ENCODE results near the gene PLEKHM3. TPM values are rescaled to one million over a fixed set of nuclear protein-coding genes. Genes with fewer than 3 reads are reported as not detected.

Gene PLEKHM3
- total and polyA plus RNA-seq, 12 donors: 9.5 to 39.6 (median 21.7) TPM

DNA sequence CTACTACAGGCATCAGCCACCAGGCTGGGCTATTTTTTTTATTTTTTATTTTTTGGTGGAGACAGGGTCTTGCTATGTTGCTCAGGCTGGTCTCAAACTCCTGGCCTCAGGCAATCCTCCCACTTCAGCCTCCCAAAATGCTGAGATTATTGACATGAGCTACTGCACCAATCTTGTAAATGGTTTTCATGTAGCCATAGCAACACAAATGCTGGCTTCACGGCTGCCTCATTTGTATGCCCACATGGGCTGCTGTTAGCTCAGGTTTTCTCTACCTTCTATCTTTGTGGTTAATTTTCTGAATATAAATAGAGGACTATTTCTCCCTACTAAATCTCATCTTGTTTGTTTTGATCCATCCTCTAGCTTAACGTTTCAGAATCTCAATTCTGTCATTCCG, 58.2 kb downstream of the PLEKHM3 start:
- no peak overlapping the region for H3K4me3 ChIP-seq

DNA sequence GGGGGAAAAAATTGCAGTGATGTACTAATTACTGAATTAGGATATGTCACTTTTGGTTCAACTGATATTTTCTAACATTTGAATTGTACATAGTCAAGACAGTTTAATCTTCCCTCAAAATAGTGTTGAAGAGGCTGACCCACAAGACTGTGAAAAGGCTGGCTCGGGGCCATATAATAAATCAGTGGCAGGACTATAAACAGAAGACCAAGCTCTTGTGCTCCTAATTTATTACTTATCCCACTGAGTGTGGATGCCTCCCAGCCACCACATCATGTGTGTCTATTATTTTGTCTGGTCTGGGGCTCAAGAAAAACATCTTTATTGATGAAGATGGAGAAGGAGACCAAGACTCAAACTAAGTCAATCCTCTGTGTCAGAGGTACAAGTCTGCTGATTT, 64.4 kb downstream of the PLEKHM3 start:
- intact Hi-C loops (cut with DNase I): no loop called here
- Histone ChIP-seq H3K4me3 (no peak overlapping the region), H3K9me3 (replicated peaks in 1 of 3) (no peaks in the 10 kb centered on the region), H3K4me1 (replicated peaks in 1 of 2) (peaks cover 0 to 16% of the 10 kb centered on the region in 2 donors), H3K27me3 (no peaks in the 10 kb centered on the region), H3K36me3 (replicated peaks in 1 of 2) (no peaks in the 10 kb centered on the region), H3K27ac (peak overlapping the region in 2 of 5 donors; percentile 3 to 48)
- DNase-seq: peak in 3 of 7 donors; percentile 26 to 60 (median 32)
- TF ChIP-seq, protein P1, sequence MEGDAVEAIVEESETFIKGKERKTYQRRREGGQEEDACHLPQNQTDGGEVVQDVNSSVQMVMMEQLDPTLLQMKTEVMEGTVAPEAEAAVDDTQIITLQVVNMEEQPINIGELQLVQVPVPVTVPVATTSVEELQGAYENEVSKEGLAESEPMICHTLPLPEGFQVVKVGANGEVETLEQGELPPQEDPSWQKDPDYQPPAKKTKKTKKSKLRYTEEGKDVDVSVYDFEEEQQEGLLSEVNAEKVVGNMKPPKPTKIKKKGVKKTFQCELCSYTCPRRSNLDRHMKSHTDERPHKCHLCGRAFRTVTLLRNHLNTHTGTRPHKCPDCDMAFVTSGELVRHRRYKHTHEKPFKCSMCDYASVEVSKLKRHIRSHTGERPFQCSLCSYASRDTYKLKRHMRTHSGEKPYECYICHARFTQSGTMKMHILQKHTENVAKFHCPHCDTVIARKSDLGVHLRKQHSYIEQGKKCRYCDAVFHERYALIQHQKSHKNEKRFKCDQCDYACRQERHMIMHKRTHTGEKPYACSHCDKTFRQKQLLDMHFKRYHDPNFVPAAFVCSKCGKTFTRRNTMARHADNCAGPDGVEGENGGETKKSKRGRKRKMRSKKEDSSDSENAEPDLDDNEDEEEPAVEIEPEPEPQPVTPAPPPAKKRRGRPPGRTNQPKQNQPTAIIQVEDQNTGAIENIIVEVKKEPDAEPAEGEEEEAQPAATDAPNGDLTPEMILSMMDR (IDR thresholded peaks at IDR 0.05): no peak
- TF ChIP-seq POLR2A (IDR thresholded peaks at IDR 0.05): no peak
- WGBS, 4 donors: 64 to 84% (median 69%) methylated on average over 1 of the region's 1 CpG

More for the DNA sequence above, 58.2 kb downstream of the PLEKHM3 start:
- DNase-seq: no peak
- Histone ChIP-seq H3K4me1 (replicated peaks in 1 of 2) (peaks cover 0 to 20% of the 10 kb centered on the region in 2 donors), H3K27me3 (no peaks in the 10 kb centered on the region), H3K27ac (no peak overlapping the region), H3K9me3 (replicated peaks in 1 of 3) (no peaks in the 10 kb centered on the region), H3K36me3 (replicated peaks in 1 of 2) (no peaks in the 10 kb centered on the region)
- intact Hi-C loops (cut with DNase I): no loop called here
- WGBS, 4 donors: 84 to 90% (median 87%) methylated on average over 3 of the region's 3 CpGs
- no peak for TF ChIP-seq POLR2A (IDR thresholded peaks at IDR 0.05)
- TF ChIP-seq, protein P1 (IDR thresholded peaks at IDR 0.05): no peak

DNA sequence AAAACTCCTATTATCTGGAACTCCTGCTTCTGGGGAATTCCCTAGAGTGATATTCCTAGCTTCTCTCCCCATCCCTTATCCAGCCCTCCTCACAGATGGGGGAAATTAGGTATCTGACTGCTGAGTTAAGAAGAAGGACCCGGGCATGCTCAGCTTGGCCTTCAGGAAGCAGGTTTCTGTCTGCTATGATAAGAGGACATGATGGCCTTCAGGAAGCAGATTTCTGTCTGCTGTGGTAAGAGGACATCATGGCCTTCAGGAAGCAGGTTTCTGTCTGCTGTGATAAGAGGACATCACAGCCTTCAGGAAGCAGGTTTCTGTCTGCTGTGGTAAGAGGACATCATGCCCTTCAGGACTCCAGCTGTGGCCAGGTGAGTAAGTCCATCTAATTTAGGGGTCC, 65.2 kb downstream of the PLEKHM3 start:
- DNase-seq: peak in 1 of 7 donors; percentile 10
- WGBS, 4 donors: 9 to 25% (median 21%) methylated on average over 1 of the region's 1 CpG
- peaks cover 0 to 13% of the 10 kb centered on the region in 2 donors for H3K4me1 ChIP-seq (replicated peaks in 1 of 2)
- intact Hi-C loops (cut with DNase I): no loop called here
- H3K36me3 ChIP-seq (replicated peaks in 1 of 2): no peaks in the 10 kb centered on the region
- no peaks in the 10 kb centered on the region for H3K9me3 ChIP-seq (replicated peaks in 1 of 3)
- no peaks in the 10 kb centered on the region for H3K27me3 ChIP-seq
- no peak for TF ChIP-seq POLR2A (IDR thresholded peaks at IDR 0.05)
- TF ChIP-seq, protein P1 (IDR thresholded peaks at IDR 0.05): no peak
- H3K27ac ChIP-seq: peak overlapping the region in 1 of 5 donors; percentile 48
- H3K4me3 ChIP-seq: no peak overlapping the region

DNA sequence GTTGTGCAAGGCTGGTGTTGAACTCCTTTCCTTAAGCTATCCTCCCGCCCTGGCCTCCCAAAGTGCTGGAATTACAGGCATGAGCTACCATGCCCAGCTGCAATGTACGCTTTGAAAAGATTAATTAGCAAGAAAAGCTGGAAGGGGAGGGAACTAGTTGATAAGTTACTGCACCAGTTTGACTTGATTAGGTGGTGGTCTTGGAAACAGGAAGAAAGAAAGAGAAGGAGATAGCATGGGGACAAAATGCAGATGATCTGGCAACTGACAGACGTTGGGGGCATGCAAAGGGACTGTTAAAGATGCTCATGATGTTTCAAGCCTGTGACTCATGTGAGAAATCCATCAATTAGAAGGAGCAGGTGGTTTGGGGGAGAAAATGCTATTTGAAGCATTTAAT, 68.6 kb downstream of the PLEKHM3 start:
- H3K27ac ChIP-seq: no peak overlapping the region
- no peak for DNase-seq
- peaks cover 0 to 13% of the 10 kb centered on the region in 2 donors for H3K4me1 ChIP-seq (replicated peaks in 1 of 2)
- no peaks in the 10 kb centered on the region for H3K9me3 ChIP-seq (replicated peaks in 1 of 3)
- H3K4me3 ChIP-seq: no peak overlapping the region
- 85 to 90% (median 88%) methylated on average over 3 of the region's 3 CpGs for WGBS, 4 donors
- intact Hi-C loops (cut with DNase I): no loop called here
- H3K36me3 ChIP-seq (replicated peaks in 1 of 2): no peaks in the 10 kb centered on the region
- H3K27me3 ChIP-seq: no peaks in the 10 kb centered on the region
- no peak for TF ChIP-seq POLR2A (IDR thresholded peaks at IDR 0.05)
- TF ChIP-seq, protein P1 (IDR thresholded peaks at IDR 0.05): no peak

Measured in adrenal gland (tissue), 12 donors.